ENCODE measurements around the gene DENND4A.

DNA sequence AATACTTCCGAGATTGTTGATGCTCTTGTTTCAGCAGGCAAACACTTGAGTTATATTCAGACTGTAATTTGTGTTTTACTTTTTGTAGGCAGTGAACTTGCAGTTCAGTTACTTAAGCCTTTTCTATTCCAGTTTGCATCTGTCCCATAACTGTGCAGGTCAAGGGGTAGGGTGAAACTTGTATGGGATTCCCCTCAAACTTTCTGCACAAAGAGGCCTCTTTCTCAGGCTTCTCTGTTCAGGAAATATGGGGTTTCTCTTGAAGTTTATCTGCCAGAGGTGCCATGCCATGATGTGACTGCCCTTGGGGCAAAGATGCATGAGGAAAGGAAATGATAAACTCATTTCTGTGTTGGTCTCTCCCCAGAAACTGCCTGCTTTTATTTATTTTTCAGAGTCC lies 103.6 kb downstream of the DENND4A start:
- TF ChIP-seq POLR2A (IDR thresholded peaks at IDR 0.05) (no peak), CTCF (IDR thresholded peaks at IDR 0.05) (no peak)

Measured in lower leg skin (tissue), 3 donors.